Trophoblast cell (in vitro differentiated cells and primary cell): Measurements from ENCODE around the gene UPB1.

Source experiments
- DNase-seq, 2 donors: peaks; one replicate each; pipeline ENCODE4 v3.0.0-alpha.2; 2016
- H2AFZ ChIP-seq: 2 replicates; pipeline ENCODE4 v1.6.1; 2013; ENCODE audit warnings: low read length, moderate library complexity, mild to moderate bottlenecking; ENCODE audit not compliant: insufficient read depth, poor library complexity
- H2AK5ac ChIP-seq: 2 replicates; pipeline ENCODE4 v1.6.1; 2013; ENCODE audit warnings: mild to moderate bottlenecking, low read length
- H2BK120ac ChIP-seq: 2 replicates; pipeline ENCODE4 v1.6.1; 2013; ENCODE audit warnings: low read length, mild to moderate bottlenecking, moderate library complexity; ENCODE audit not compliant: insufficient read depth, poor library complexity
- H2BK12ac ChIP-seq: 2 replicates; pipeline ENCODE4 v1.6.1; 2013; ENCODE audit warnings: mild to moderate bottlenecking, low read length, moderate library complexity
- H2BK5ac ChIP-seq: 2 replicates; pipeline ENCODE4 v1.6.1; 2013; ENCODE audit warnings: low read length, low read depth, moderate library complexity, mild to moderate bottlenecking; ENCODE audit not compliant: poor library complexity
- H3K14ac ChIP-seq: 2 replicates; pipeline ENCODE4 v1.6.1; 2013; ENCODE audit warnings: mild to moderate bottlenecking, low read length
- H3K18ac ChIP-seq: 2 replicates; pipeline ENCODE4 v1.6.1; 2013; ENCODE audit warnings: mild to moderate bottlenecking, low read length
- H3K23ac ChIP-seq: 2 replicates; pipeline ENCODE4 v1.6.1; 2013; ENCODE audit warnings: low read length
- H3K27ac ChIP-seq: 2 replicates; pipeline ENCODE4 v1.5.1; 2013; ENCODE audit warnings: low read depth, mild to moderate bottlenecking, inconsistent platforms, low read length, moderate library complexity
- H3K27me3 ChIP-seq: 2 replicates; pipeline ENCODE4 v1.6.1; 2013; ENCODE audit warnings: inconsistent platforms, mild to moderate bottlenecking, low read length, moderate library complexity; ENCODE audit not compliant: insufficient read depth
- H3K36me3 ChIP-seq, 2 experiments: 1 replicate in 1 of 2; 2 replicates in 1 of 2; pipeline ENCODE4 v1.6.1; 2013; ENCODE audit warnings: low read length in 2 of 2, mild to moderate bottlenecking in 2 of 2, moderate library complexity in 1 of 2; ENCODE audit not compliant: insufficient read depth in 2 of 2, control insufficient read depth in 1 of 2
- H3K4ac ChIP-seq: 2 replicates; pipeline ENCODE4 v1.6.1; 2013; ENCODE audit warnings: low read depth, mild to moderate bottlenecking, low read length, moderate library complexity
- H3K4me1 ChIP-seq, 2 experiments: 1 replicate in 1 of 2; 2 replicates in 1 of 2; pipeline ENCODE4 v1.6.1; 2013; ENCODE audit warnings: low read length in 2 of 2, mild to moderate bottlenecking in 2 of 2, moderate library complexity in 1 of 2; ENCODE audit not compliant: insufficient read depth in 2 of 2, control insufficient read depth in 1 of 2
- H3K4me2 ChIP-seq: 2 replicates; pipeline ENCODE4 v1.6.1; 2013; ENCODE audit warnings: inconsistent platforms, mild to moderate bottlenecking, low read length, moderate library complexity
- H3K4me3 ChIP-seq: 2 replicates; pipeline ENCODE4 v1.5.1; 2013; ENCODE audit warnings: mild to moderate bottlenecking, low read depth, low read length, inconsistent platforms
- H3K79me1 ChIP-seq: one replicate; pipeline ENCODE4 v1.6.1; 2013; ENCODE audit warnings: low read length
- H3K79me2 ChIP-seq: 2 replicates; pipeline ENCODE4 v1.6.1; 2013; ENCODE audit warnings: low read length, mild to moderate bottlenecking; ENCODE audit not compliant: control insufficient read depth, insufficient read depth, poor library complexity
- H3K9ac ChIP-seq: 2 replicates; pipeline ENCODE4 v1.6.1; 2013; ENCODE audit warnings: mild to moderate bottlenecking, low read length
- H3K9me3 ChIP-seq: 2 replicates; pipeline ENCODE4 v1.6.1; 2013; ENCODE audit warnings: low read depth, mild to moderate bottlenecking, control low read depth, inconsistent platforms, low read length; ENCODE audit not compliant: insufficient read depth
- H4K12ac ChIP-seq: 2 replicates; pipeline ENCODE4 v1.6.1; 2013; ENCODE audit warnings: low read depth, mild to moderate bottlenecking, low read length, moderate library complexity
- H4K8ac ChIP-seq: 2 replicates; pipeline ENCODE4 v1.6.1; 2013; ENCODE audit warnings: low read depth, mild to moderate bottlenecking, low read length, moderate library complexity
- H4K91ac ChIP-seq: one replicate; pipeline ENCODE4 v1.6.1; 2013; ENCODE audit warnings: low read depth, mild to moderate bottlenecking, low read length, moderate library complexity
- WGBS: extraction: QIAGEN DNeasy Blood & Tissue Kit; methylation state at CpG from one replicate; pipeline ENCODE4 v1.1.7; 2013; ENCODE audit warnings: missing lambda C conversion rate; ENCODE audit not compliant: insufficient read length, insufficient coverage; ENCODE audit errors: extremely low coverage; 5-methylcytosine and 5-hydroxymethylcytosine counted together

Gene UPB1

DNA sequence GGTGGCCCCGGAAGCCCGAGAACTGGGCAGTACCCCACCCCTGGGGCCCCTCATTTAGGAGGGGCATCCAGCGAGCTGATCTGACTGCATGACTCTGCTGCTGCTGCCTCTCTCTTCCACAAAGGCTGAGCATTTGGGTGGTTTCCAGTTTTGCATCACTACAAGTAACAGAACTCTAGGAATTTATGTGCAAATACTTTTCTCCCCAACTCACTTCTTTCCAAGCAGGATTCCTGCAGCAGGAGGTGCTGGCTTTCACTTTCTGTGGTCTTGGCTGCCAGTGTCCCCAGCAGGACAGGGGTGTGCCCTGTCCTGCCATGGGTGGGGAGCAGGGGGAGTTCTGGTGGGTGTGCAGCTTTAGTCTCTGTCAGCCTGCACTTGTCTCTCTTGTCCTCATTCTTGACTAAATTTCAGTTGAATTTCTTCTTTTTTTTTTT lies 21.2 kb downstream of the UPB1 start:
- H2AFZ ChIP-seq: no peak overlapping the region
- no peak overlapping the region for H3K27ac ChIP-seq
- H3K9me3 ChIP-seq: no peaks in the 10 kb centered on the region
- H4K12ac ChIP-seq: no peak overlapping the region
- no peaks in the 10 kb centered on the region for H3K27me3 ChIP-seq
- H4K8ac ChIP-seq: no peak overlapping the region
- no peaks in the 10 kb centered on the region for H3K79me1 ChIP-seq
- H3K4ac ChIP-seq: no peak overlapping the region
- H3K4me1 ChIP-seq: no peaks in the 10 kb centered on the region
- no peak overlapping the region for H2BK12ac ChIP-seq
- no CpG with 5 or more reads among the region's 3 CpGs for WGBS
- no peak overlapping the region for H2BK5ac ChIP-seq
- H2BK120ac ChIP-seq: no peak overlapping the region
- H3K79me2 ChIP-seq: no peaks in the 10 kb centered on the region
- no peak overlapping the region for H3K18ac ChIP-seq
- no peak overlapping the region for H3K4me3 ChIP-seq
- no peak overlapping the region for H3K23ac ChIP-seq
- no peak overlapping the region for H3K14ac ChIP-seq
- no peak overlapping the region for H4K91ac ChIP-seq
- H3K36me3 ChIP-seq: no peaks in the 10 kb centered on the region
- H3K4me2 ChIP-seq: no peak overlapping the region
- DNase-seq: peak; percentile 76 to 93
- H2AK5ac ChIP-seq: no peak overlapping the region
- no peak overlapping the region for H3K9ac ChIP-seq

- Histone ChIP-seq H3K79me1 (no peaks in the 10 kb centered on the region), H3K9ac (no peak overlapping the region), H4K8ac (no peak overlapping the region), H3K23ac (no peak overlapping the region), H3K4ac (no peak overlapping the region), H3K18ac (no peak overlapping the region), H3K27me3 (no peaks in the 10 kb centered on the region), H3K9me3 (no peaks in the 10 kb centered on the region), H2AFZ (no peak overlapping the region), H2BK120ac (no peak overlapping the region), H3K4me2 (no peak overlapping the region), H3K36me3 (no peaks in the 10 kb centered on the region), H2BK5ac (no peak overlapping the region), H3K14ac (no peak overlapping the region), H3K4me1 (peaks cover 3 to 5% of the 10 kb centered on the region in 2 experiments), H3K27ac (no peak overlapping the region), H3K4me3 (no peak overlapping the region), H3K79me2 (no peaks in the 10 kb centered on the region), H4K12ac (no peak overlapping the region), H2BK12ac (no peak overlapping the region), H4K91ac (no peak overlapping the region), H2AK5ac (no peak overlapping the region)
- DNase-seq: no peak
- WGBS: no CpG with 5 or more reads among the region's 2 CpGs
These were observed 22.3 kb downstream of the UPB1 start for GRCh38 chr22:24517446-24517845.

DNA sequence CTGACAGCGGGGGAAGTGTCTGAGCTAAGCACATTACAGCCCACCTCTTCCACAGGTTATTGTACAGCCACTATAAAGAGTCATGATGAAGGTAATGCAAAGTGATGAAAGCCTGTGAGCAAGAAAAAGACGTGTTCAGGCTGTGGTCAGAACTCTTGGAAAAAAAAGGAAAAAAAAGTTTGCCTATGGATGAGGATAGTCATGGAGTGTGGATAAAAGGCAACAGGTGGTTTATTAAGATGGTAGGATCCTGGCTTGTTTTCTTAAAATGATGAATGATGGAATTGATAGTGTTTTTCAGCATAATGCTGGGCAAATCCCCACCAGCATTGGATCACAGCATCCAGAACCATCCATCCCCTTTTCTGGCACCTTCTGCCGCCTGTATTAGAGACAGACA lies 23.1 kb downstream of the UPB1 start:
- Histone ChIP-seq H3K23ac (no peak overlapping the region), H2BK12ac (no peak overlapping the region), H2AK5ac (no peak overlapping the region), H3K36me3 (no peaks in the 10 kb centered on the region), H3K18ac (no peak overlapping the region), H3K9me3 (no peaks in the 10 kb centered on the region), H3K79me1 (no peaks in the 10 kb centered on the region), H3K4me1 (peaks cover 3 to 5% of the 10 kb centered on the region in 2 experiments), H3K27me3 (no peaks in the 10 kb centered on the region), H3K9ac (no peak overlapping the region), H2BK120ac (no peak overlapping the region), H3K4ac (no peak overlapping the region), H2AFZ (no peak overlapping the region), H4K8ac (no peak overlapping the region), H3K14ac (no peak overlapping the region), H3K27ac (no peak overlapping the region), H3K4me2 (no peak overlapping the region), H3K79me2 (no peaks in the 10 kb centered on the region), H4K91ac (no peak overlapping the region), H3K4me3 (no peak overlapping the region), H4K12ac (no peak overlapping the region), H2BK5ac (no peak overlapping the region)
- WGBS: no CpG with 5 or more reads among the region's 3 CpGs
- DNase-seq: no peak

DNA sequence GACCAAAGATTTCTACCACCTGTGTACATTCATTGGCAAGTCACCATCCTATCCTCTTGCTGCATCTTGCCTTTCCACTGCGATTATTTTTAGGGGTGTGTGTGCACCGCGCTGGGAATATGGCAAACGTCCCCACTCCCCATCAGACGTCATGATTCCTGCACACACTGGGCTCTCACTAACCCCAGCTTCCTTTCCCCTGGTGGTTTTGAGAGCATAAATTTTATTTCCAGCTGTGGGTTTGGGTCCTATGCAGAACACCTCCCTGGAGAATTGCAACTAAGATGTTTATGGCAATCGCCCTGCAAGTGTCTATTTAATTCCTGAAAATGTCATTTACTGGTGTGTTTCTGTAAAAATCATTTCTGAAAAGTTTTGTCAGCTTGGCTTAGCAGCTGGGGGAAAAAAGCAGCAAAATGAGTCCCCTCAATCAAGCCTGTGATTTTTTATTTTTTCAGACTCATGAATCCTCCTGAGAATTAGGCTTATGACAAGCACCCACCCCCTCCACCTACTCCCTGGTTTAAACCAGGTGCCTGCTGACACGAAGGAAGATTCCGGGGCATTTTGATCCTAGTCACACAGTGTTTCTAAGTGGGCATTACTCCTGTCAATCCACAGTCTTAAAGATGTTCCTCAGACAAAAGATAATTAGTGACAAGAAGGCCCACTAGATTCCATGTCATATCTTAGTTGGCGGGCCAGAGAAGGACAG lies 23.8 kb downstream of the UPB1 start:
- Histone ChIP-seq H3K27me3 (no peaks in the 10 kb centered on the region), H3K36me3 (no peaks in the 10 kb centered on the region), H3K4ac (no peak overlapping the region), H3K4me3 (no peak overlapping the region), H3K27ac (no peak overlapping the region), H3K14ac (no peak overlapping the region), H2BK12ac (no peak overlapping the region), H2AK5ac (no peak overlapping the region), H3K79me2 (no peaks in the 10 kb centered on the region), H3K79me1 (peaks cover 2% of the 10 kb centered on the region), H2BK5ac (no peak overlapping the region), H3K4me1 (peaks cover 3 to 5% of the 10 kb centered on the region in 2 experiments), H3K4me2 (no peak overlapping the region), H3K23ac (no peak overlapping the region), H4K12ac (no peak overlapping the region), H3K9me3 (no peaks in the 10 kb centered on the region), H2BK120ac (no peak overlapping the region), H4K8ac (no peak overlapping the region), H4K91ac (no peak overlapping the region), H2AFZ (no peak overlapping the region), H3K9ac (peak overlapping the region; percentile 11), H3K18ac (no peak overlapping the region)
- no CpG with 5 or more reads among the region's 9 CpGs for WGBS
- DNase-seq: no peak
